KOPT-K1 (cell line): Measurements from ENCODE around the gene C21orf58.

Experiments used
- H3K27ac ChIP-seq: fragments of 200-600 bp; sonication (generic); 2 replicates; pipeline ENCODE4 v1.5.1; 2016; ENCODE audit warnings: antibody characterized with exemption, mild to moderate bottlenecking, low read depth, low read length; ENCODE audit not compliant: poor library complexity, severe bottlenecking
- H3K36me3 ChIP-seq: fragments of 200-600 bp; sonication (generic); 2 replicates; pipeline ENCODE4 v1.5.1; 2017; ENCODE audit warnings: antibody characterized with exemption, mild to moderate bottlenecking, low read length, moderate library complexity; ENCODE audit not compliant: insufficient read depth
- H3K9me3 ChIP-seq: fragments of 200-600 bp; sonication (generic); 2 replicates; pipeline ENCODE4 v1.5.1; 2017; ENCODE audit warnings: antibody characterized with exemption, low read length, mild to moderate bottlenecking; ENCODE audit not compliant: insufficient read depth, poor library complexity, severe bottlenecking

C21orf58 gene

DNA sequence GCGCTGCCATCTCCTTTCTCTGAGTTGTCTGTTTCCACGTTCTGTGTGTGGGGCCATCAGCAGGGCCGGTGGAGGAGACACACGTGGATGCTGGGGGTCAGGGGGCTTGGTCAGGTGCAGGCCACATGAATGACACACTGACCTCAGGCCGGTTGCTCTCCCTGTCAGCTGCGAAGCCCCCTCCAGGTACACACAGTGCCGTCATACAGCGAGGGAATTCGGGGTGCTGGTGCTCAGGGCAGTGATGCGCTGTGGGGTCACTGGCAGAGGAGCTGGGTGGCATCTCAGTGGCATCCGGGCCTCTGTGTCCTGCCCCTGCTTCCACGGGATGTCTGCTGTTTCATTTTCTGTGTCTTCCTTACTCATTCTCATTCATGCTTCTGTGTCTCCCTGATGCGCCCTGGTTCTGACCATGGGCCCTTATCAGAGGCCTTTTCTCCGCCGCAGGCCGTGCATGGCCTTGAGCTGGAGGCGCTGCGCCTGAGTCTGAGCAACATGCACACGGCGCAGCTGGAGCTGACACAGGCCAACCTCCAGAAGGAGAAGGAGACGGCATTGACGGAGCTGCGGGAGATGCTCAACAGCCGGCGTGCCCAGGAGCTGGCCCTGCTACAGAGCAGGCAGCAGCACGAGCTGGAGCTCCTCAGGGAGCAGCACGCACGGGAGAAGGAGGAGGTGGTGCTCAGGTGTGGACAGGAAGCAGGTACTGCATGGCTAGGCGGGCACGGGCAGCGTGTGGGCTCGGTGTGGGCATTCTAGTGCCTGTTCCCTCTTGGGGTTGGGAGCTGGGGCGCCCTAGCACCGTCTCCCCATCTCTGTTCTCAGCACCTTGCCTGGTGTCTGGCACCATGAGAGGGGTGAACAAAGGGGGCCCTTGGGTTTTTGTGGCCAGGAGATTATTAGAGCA lies 22.9 kb upstream of the C21orf58 start:
- Histone ChIP-seq H3K27ac (no peak overlapping the region), H3K36me3 (peaks cover 78% of the 10 kb centered on the region)

GRCh38 chr21:46345861-46346260 lies 22.2 kb upstream of the C21orf58 start:
- Histone ChIP-seq H3K27ac (no peak overlapping the region), H3K36me3 (peaks cover 72% of the 10 kb centered on the region), H3K9me3 (no peaks in the 10 kb centered on the region)

More for the DNA sequence above, 22.9 kb upstream of the C21orf58 start:
- H3K9me3 ChIP-seq: no peaks in the 10 kb centered on the region

GRCh38 chr21:46344219-46344915 lies 20.7 kb upstream of the C21orf58 start:
- Histone ChIP-seq H3K9me3 (no peaks in the 10 kb centered on the region), H3K27ac (no peak overlapping the region), H3K36me3 (peaks cover 69% of the 10 kb centered on the region)

DNA sequence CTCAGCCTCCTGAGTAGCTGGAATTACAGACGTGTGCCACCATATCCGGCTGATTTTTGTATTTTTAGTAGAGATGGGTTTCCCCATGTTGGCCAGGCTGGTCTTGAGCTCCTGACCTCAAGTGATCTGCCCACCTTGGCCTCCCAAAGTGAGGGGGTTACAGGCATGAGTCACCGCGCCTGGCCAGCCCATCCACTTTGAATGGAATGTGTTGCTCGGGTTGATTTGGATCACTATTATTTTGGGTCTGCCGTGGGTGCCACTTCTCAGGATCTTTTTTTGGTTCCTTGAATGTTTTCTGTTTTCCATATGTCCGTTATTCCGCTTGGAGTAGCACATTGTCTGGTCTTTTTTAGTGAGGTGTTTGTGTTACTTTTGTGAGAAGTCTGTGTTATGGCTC lies 17.3 kb upstream of the C21orf58 start:
- Histone ChIP-seq H3K36me3 (peaks cover 66% of the 10 kb centered on the region), H3K9me3 (no peaks in the 10 kb centered on the region), H3K27ac (no peak overlapping the region)

DNA sequence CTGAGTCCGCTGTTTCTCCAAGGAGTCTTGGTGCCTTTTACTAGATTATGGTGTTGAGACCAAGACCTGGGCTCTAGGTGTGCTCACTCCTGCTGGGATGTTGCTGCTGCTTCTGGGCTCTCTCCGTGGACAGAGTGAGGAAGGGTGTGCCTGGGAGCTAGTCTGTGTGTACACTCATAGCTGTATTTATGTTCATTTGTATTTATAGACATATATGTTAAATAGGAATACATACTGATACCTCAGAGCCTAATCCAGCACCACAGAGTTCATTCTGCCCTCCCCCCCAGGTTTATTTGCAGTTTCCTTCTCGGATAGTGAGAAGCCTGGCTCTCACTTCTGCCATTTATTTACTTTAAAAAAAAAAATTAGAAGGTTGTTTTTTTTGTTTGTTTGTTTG lies 12.9 kb upstream of the C21orf58 start:
- H3K27ac ChIP-seq: no peak overlapping the region
- H3K9me3 ChIP-seq: no peaks in the 10 kb centered on the region
- H3K36me3 ChIP-seq: peaks cover 72% of the 10 kb centered on the region

DNA sequence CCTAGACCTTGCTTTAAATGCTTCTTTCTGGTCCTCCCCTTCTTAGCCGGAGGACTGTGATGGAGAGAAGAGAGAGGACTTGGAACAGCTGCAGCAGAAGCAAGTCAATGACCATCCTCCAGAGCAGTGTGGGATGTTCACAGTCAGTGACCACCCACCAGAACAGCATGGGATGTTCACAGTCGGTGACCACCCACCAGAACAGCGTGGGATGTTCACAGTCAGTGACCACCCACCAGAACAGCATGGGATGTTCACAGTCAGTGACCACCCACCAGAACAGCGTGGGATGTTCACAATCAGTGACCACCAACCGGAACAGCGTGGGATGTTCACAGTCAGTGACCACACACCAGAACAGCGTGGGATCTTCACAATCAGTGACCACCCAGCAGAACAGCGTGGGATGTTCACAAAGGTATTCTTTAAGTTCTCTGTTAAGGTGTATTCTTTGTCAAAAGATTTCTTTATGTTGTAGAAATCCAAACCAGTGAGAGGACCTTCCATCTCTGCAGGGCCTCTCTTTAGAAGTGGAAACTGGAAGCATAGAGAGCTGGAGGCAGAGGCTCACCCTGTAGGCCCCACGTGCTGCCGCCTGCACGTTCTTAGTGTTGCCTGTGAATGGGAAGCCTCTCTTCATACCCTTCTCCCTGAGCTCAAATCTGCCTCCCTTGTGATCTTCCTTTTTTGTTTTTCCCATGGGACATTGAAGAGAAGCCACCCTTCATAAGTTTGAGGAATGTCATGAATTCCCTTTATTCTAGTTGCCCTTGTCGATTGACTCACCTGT lies 10.9 kb upstream of the C21orf58 start:
- Histone ChIP-seq H3K36me3 (peaks cover 81% of the 10 kb centered on the region), H3K27ac (no peak overlapping the region), H3K9me3 (no peaks in the 10 kb centered on the region)

GRCh38 chr21:46329796-46330195 lies 6.1 kb upstream of the C21orf58 start:
- H3K36me3 ChIP-seq: peaks cover 60% of the 10 kb centered on the region

DNA sequence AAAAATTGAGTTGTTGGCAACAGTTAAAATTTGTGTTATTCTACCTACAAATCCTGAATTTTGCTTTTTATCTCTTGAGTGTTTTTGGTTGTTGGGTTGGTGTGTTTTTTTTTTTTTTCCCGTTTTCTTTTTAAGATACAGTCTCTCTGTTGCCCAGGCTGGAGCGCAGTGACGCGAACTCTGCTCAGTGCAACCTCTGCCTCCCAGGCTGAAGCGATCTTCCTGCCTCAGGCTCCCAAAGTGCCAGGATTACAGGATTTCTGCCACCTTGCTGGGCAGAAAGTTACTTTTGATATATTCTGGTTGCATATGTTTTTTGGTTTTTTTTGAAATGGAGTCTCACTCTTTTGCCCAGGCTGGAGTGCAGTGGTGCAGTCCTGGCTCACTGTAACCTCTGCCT lies 4.5 kb upstream of the C21orf58 start:
- H3K27ac ChIP-seq: no peak overlapping the region
- peaks cover 52% of the 10 kb centered on the region for H3K36me3 ChIP-seq
- no peaks in the 10 kb centered on the region for H3K9me3 ChIP-seq

More at GRCh38 chr21:46329796-46330195, 6.1 kb upstream of the C21orf58 start:
- H3K27ac ChIP-seq: no peak overlapping the region
- no peaks in the 10 kb centered on the region for H3K9me3 ChIP-seq

DNA sequence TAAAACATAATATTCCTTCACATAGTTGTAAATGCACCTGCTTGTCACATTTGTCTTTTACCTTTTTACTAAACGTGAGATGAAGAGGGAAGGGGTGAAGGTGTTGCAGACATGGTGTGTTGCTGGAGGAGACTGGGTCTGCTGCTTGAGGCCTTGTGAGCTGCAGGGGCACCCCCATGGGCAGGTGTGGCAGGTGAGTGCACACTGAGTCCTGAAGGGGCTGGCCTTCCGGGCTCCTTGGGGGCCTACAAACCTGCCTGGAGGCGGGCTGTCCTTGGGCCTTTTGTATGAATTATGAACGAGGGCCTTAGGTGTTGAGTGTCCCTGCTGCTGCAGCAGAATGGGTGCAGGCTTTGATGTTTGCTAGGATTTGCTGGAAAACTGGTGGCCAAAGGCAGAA lies 4.0 kb upstream of the C21orf58 start:
- H3K27ac ChIP-seq: no peak overlapping the region
- H3K36me3 ChIP-seq: peaks cover 55% of the 10 kb centered on the region

DNA sequence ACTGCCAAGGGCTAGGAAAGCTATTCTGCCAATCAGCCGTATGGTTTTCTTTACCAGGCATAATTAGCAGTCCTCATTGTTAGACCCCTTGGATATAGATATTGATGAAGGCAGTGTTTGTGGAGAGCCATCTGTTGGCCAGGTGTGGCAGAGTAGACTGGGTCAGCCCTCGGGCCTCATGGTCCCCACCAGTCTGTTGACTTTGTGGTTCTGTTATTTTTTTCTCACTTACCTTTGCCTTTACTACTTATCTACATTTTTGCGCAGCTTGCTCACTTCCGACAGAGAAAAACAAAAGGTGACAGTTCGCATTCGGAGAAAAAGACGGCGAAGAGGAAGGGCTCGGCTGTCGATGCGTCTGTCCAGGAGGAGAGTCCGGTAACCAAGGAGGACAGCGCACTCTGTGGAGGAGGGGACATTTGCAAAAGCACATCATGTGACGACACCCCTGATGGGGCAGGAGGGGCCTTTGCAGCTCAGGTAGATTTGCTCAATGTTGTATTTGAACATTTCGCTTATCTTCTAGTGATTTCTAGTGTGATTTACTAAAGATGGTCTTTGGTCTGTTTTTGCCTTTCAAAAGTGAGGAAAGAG lies 2.5 kb upstream of the C21orf58 start:
- Histone ChIP-seq H3K36me3 (peaks cover 55% of the 10 kb centered on the region), H3K9me3 (no peaks in the 10 kb centered on the region), H3K27ac (no peak overlapping the region)

More for the DNA sequence above, 4.0 kb upstream of the C21orf58 start:
- no peaks in the 10 kb centered on the region for H3K9me3 ChIP-seq

GRCh38 chr21:46325073-46325912 lies 1.6 kb upstream of the C21orf58 start:
- peak overlapping the region; percentile 76 for H3K27ac ChIP-seq
- peaks cover 48% of the 10 kb centered on the region for H3K36me3 ChIP-seq
- no peaks in the 10 kb centered on the region for H3K9me3 ChIP-seq

DNA sequence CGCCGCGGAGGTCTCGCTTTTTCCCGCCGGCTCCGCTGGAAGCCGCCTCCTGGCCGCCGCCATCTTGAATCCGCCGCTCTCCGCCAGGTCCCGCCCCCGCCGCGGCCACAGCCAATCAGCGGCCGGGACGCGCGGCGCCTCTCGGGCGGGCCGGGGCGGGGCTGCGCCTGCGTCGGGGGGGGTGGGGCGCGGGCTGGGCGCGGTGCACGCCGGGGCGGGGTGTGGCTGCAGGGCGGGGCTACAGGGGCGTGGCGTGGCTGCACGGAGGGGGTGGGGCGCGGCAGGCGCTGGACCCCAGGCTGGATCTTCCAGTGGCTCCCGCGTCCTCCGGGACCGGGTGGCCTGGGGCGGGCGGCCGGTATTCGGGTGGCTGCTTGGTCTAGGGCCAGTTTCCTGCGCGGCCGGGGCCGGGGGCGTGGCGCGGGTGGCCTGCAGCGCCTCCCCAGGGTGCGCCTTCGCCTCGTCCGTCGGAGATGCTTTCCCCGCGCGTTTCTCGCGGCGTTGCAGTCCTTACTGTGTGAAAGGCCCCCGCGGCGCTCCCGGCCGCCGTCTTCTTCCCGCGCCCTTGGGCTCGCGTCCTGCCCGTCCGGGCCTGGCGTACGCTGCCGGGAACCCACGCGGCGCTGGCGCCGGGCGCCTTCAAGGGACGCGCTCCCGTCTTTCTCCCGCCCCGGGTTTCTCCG lies 861 bp upstream of the C21orf58 start:
- H3K9me3 ChIP-seq: no peaks in the 10 kb centered on the region
- peaks cover 40% of the 10 kb centered on the region for H3K36me3 ChIP-seq
- peak overlapping the region; percentile 98 for H3K27ac ChIP-seq

DNA sequence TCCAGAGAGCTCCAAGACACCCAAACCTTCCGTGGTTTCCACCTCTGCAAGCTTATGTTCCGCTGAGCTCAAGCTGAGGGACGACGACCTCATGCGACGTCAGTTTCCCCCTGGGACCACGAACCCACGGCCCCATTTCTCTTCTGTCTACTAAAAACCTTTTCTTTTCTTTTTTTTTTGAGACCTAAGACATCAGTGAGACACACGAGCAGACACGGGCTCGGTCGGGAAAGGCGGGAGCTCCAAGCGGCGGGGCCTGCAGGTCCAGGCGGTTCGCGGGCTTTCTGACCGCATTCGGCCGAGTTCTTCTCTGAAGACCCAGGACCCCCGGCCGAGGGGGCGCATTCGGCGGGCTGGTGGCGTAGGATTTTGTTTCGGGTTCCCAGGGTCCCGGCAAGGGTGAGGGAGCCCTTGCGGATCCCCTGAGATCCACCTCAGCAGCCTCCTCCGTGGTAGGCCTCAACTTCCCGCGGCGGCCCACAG lies 402 bp downstream of the C21orf58 start:
- Histone ChIP-seq H3K36me3 (peaks cover 35% of the 10 kb centered on the region), H3K27ac (peak overlapping the region; percentile 98)

More for the DNA sequence above, 402 bp downstream of the C21orf58 start:
- no peaks in the 10 kb centered on the region for H3K9me3 ChIP-seq
